Stomach (tissue), 4 donors: ENCODE results near the gene PPP2R3B.

ENCODE experiments used
- CTCF ChIP-seq, 7 experiments: fragments of 450-650 bp in 4 of 7; fragments of 200-600 bp in 3 of 7; sonication (generic) in 3 of 7; IDR thresholded peaks; one replicate each; pipeline ENCODE4 v1.5.1; 2016 to 2019; ENCODE audit warnings: antibody characterized with exemption in 7 of 7, control low read depth in 2 of 7, mild to moderate bottlenecking in 1 of 7
- EP300 ChIP-seq: sonication (generic); formaldehyde crosslinking; IDR thresholded peaks from one replicate; pipeline ENCODE4 v1.6.1; 2017; ENCODE audit warnings: antibody characterized with exemption
- POLR2A ChIP-seq, 4 donors: fragments of 450-650 bp; IDR thresholded peaks; one replicate each; pipeline ENCODE4 v1.6.1; 2016; ENCODE audit warnings: antibody characterized with exemption in 4 of 4, control low read depth in 2 of 4, mild to moderate bottlenecking in 1 of 4, moderate library complexity in 1 of 4
- POLR2AphosphoS5 ChIP-seq, 3 donors: sonication (generic); formaldehyde crosslinking; IDR thresholded peaks; one replicate each; pipeline ENCODE4 v1.6.1; 2016; ENCODE audit warnings: antibody characterized with exemption in 3 of 3

GRCh38 chrX:384861-385260 lies 1.8 kb downstream of the PPP2R3B start:
- TF ChIP-seq CTCF (IDR thresholded peaks at IDR 0.05) (no peak), EP300 (no peak), POLR2A (IDR thresholded peaks at IDR 0.05) (no peak), POLR2AphosphoS5 (IDR thresholded peaks at IDR 0.05) (no peak)
